Measurements from ENCODE around the gene DYNC2H1. TPM values are rescaled to one million over a fixed set of nuclear protein-coding genes. Genes with fewer than 3 reads are reported as not detected.

The DYNC2H1 gene
- total and polyA plus RNA-seq, 7 donors, result 0.79 to 2.3 (median 1.3) TPM

GRCh38 chr11:103515283-103515682 lies 406.1 kb downstream of the DYNC2H1 start:
- TF ChIP-seq CTCF (IDR thresholded peaks at IDR 0.05), result no peak
- no peaks in the 10 kb centered on the region for H3K4me1 ChIP-seq
- H3K27ac ChIP-seq, result no peak overlapping the region
- DNase-seq, result no peak
- 33 to 52% (median 41%) methylated on average over 1 of the region's 1 CpG for WGBS, 3 donors
- no peaks in the 10 kb centered on the region for H3K36me3 ChIP-seq (ENCODE audit: insufficient read depth in 1 of 2, low read depth in 1 of 2)
- intact Hi-C loops (cut with DNase I), result no loop called here
- no peak overlapping the region for H3K4me3 ChIP-seq
- H3K27me3 ChIP-seq (ENCODE audit: insufficient read depth in 3 of 3, low read length in 2 of 3), result no peaks in the 10 kb centered on the region
- H3K9me3 ChIP-seq, result no peaks in the 10 kb centered on the region
- ATAC-seq, result no peak

- H3K4me1 ChIP-seq, result no peaks in the 10 kb centered on the region
- ATAC-seq, result no peak
- H3K9me3 ChIP-seq, result no peaks in the 10 kb centered on the region
- no peak overlapping the region for H3K4me3 ChIP-seq
- no peak overlapping the region for H3K27ac ChIP-seq
- H3K27me3 ChIP-seq (ENCODE audit: insufficient read depth in 3 of 3, low read length in 2 of 3), result no peaks in the 10 kb centered on the region
- no peaks in the 10 kb centered on the region for H3K36me3 ChIP-seq (ENCODE audit: insufficient read depth in 1 of 2, low read depth in 1 of 2)
- 72 to 81% (median 74%) methylated on average over 3 of the region's 3 CpGs for WGBS, 3 donors
- DNase-seq, result no peak
- no peak for TF ChIP-seq CTCF (IDR thresholded peaks at IDR 0.05)
- intact Hi-C loops (cut with DNase I), result no loop called here
These were observed 411.6 kb downstream of the DYNC2H1 start for GRCh38 chr11:103520792-103521191.

GRCh38 chr11:103525069-103525468 lies 415.8 kb downstream of the DYNC2H1 start:
- no peaks in the 10 kb centered on the region for H3K9me3 ChIP-seq
- H3K27ac ChIP-seq, result no peak overlapping the region
- no peaks in the 10 kb centered on the region for H3K4me1 ChIP-seq
- no peaks in the 10 kb centered on the region for H3K27me3 ChIP-seq (ENCODE audit: insufficient read depth in 3 of 3, low read length in 2 of 3)
- TF ChIP-seq CTCF (IDR thresholded peaks at IDR 0.05), result no peak
- no peak for ATAC-seq
- no peak for DNase-seq
- H3K4me3 ChIP-seq, result no peak overlapping the region
- no peaks in the 10 kb centered on the region for H3K36me3 ChIP-seq (ENCODE audit: insufficient read depth in 1 of 2, low read depth in 1 of 2)
- WGBS, 3 donors, result 34 to 37% (median 34%) methylated on average over 2 of the region's 2 CpGs
- intact Hi-C loops (cut with DNase I), result no loop called here

- ATAC-seq, result no peak
- no peak for TF ChIP-seq CTCF (IDR thresholded peaks at IDR 0.05)
- H3K36me3 ChIP-seq (ENCODE audit: insufficient read depth in 1 of 2, low read depth in 1 of 2), result no peaks in the 10 kb centered on the region
- H3K27ac ChIP-seq, result no peak overlapping the region
- no peaks in the 10 kb centered on the region for H3K4me1 ChIP-seq
- no peak overlapping the region for H3K4me3 ChIP-seq
- H3K27me3 ChIP-seq (ENCODE audit: insufficient read depth in 3 of 3, low read length in 2 of 3), result no peaks in the 10 kb centered on the region
- no peaks in the 10 kb centered on the region for H3K9me3 ChIP-seq
- intact Hi-C loops (cut with DNase I), result no loop called here
- no peak for DNase-seq
- 53 to 57% (median 53%) methylated on average over 3 of the region's 3 CpGs for WGBS, 3 donors
These were observed 418.8 kb downstream of the DYNC2H1 start for GRCh38 chr11:103528046-103528445.

- no peaks in the 10 kb centered on the region for H3K4me1 ChIP-seq
- intact Hi-C loops (cut with DNase I), result no loop called here
- WGBS, 3 donors, result 36 to 54% (median 50%) methylated on average over 2 of the region's 2 CpGs
These were observed 419.4 kb downstream of the DYNC2H1 start for GRCh38 chr11:103528596-103528995.

More at GRCh38 chr11:103528596-103528995, 419.4 kb downstream of the DYNC2H1 start:
- no peak overlapping the region for H3K4me3 ChIP-seq
- DNase-seq (no peak), ATAC-seq (no peak)
- H3K27me3 ChIP-seq (ENCODE audit: insufficient read depth in 3 of 3, low read length in 2 of 3), result no peaks in the 10 kb centered on the region
- TF ChIP-seq CTCF (IDR thresholded peaks at IDR 0.05), result no peak
- no peaks in the 10 kb centered on the region for H3K9me3 ChIP-seq
- no peak overlapping the region for H3K27ac ChIP-seq
- no peaks in the 10 kb centered on the region for H3K36me3 ChIP-seq (ENCODE audit: insufficient read depth in 1 of 2, low read depth in 1 of 2)

Measured in psoas muscle (tissue), 8 donors.